OCI-LY1 (cell line): ENCODE data around the gene INPP4A.

ENCODE experiments used
- CTCF ChIP-seq: fragments of 200-600 bp; sonication (generic), shearing (Covaris generic); IDR thresholded peaks from 2 replicates; pipeline ENCODE4 v1.5.1; 2017; ENCODE audit warnings: mild to moderate bottlenecking, antibody characterized with exemption, low read length, moderate library complexity, mixed read lengths
- EZH2 ChIP-seq: fragments of 200-600 bp; sonication (generic), shearing (Covaris generic); IDR thresholded peaks from 2 replicates; pipeline ENCODE4 v1.8.0; 2017; ENCODE audit warnings: borderline replicate concordance, mixed run types, mild to moderate bottlenecking, antibody characterized with exemption, low read length, moderate library complexity, mixed read lengths

GRCh38 chr2:98505311-98505808 lies 60.7 kb downstream of the INPP4A start:
- TF ChIP-seq EZH2: no peak
- TF ChIP-seq CTCF: no peak
